GM21390 (cell line): ENCODE data around the gene UNC79.

Experiments used
- ATAC-seq: cut with Tn5 transposase; IDR thresholded peaks from one replicate; pipeline ENCODE4 v1.9.1; 2021; ENCODE audit not compliant: unreplicated experiment

The UNC79 gene

GRCh38 chr14:93546642-93547041, 115.9 kb downstream of the UNC79 start:
- ATAC-seq = no peak

- ATAC-seq = no peak
Observed at GRCh38 chr14:93548102-93548843, 117.5 kb downstream of the UNC79 start.

GRCh38 chr14:93549595-93549994, 118.9 kb downstream of the UNC79 start:
- ATAC-seq = no peak

GRCh38 chr14:93564918-93565317, 134.2 kb downstream of the UNC79 start:
- ATAC-seq = no peak

- no peak for ATAC-seq
Observed at GRCh38 chr14:93566065-93566693, 135.4 kb downstream of the UNC79 start.

GRCh38 chr14:93571275-93571674, 140.5 kb downstream of the UNC79 start:
- ATAC-seq = no peak

- no peak for ATAC-seq
Observed at GRCh38 chr14:93579178-93579577, 148.4 kb downstream of the UNC79 start.

GRCh38 chr14:93582516-93582915, 151.8 kb downstream of the UNC79 start:
- no peak for ATAC-seq

- no peak for ATAC-seq
Observed at GRCh38 chr14:93587330-93587729, 156.6 kb downstream of the UNC79 start.

GRCh38 chr14:93591506-93591905, 160.8 kb downstream of the UNC79 start:
- no peak for ATAC-seq

- ATAC-seq = no peak
Observed at GRCh38 chr14:93592786-93593185, 162.0 kb downstream of the UNC79 start.

GRCh38 chr14:93606091-93606490, 175.4 kb downstream of the UNC79 start:
- ATAC-seq = no peak

- ATAC-seq = no peak
Observed at GRCh38 chr14:93619176-93619793, 188.5 kb downstream of the UNC79 start.

GRCh38 chr14:93628048-93628447, 197.3 kb downstream of the UNC79 start:
- ATAC-seq = no peak

GRCh38 chr14:93629643-93630042, 198.9 kb downstream of the UNC79 start:
- no peak for ATAC-seq

- no peak for ATAC-seq
Observed at GRCh38 chr14:93638790-93639189, 208.1 kb downstream of the UNC79 start.

GRCh38 chr14:93643127-93643526, 212.4 kb downstream of the UNC79 start:
- ATAC-seq = no peak

- no peak for ATAC-seq
Observed at GRCh38 chr14:93643676-93644075, 212.9 kb downstream of the UNC79 start.

GRCh38 chr14:93645200-93645599, 214.5 kb downstream of the UNC79 start:
- ATAC-seq = no peak

- no peak for ATAC-seq
Observed at GRCh38 chr14:93648440-93649168, 217.9 kb downstream of the UNC79 start.

- no peak for ATAC-seq
Observed at GRCh38 chr14:93654599-93654998, 223.9 kb downstream of the UNC79 start.
